GM12878 (cell line): ENCODE data around the gene NFATC2. TPM values are rescaled to one million over a fixed set of nuclear protein-coding genes. Genes with fewer than 3 reads are reported as not detected.

ENCODE experiments used
- ATAC-seq: fragments of 200-7000 bp; cut with Tn5 transposase; 3 replicates; pipeline ENCODE4 v1.9.1; 2020; ENCODE audit warnings: mild to moderate bottlenecking, moderate library complexity
- Bru-seq: library from RNA; stranded (reverse); fragments of 400-500 nt; gene quantifications from one replicate; lab custom pipeline; 2021; lab: Mats Ljungman, UMichigan
- BruChase-seq, 2 experiments: library from RNA; stranded (reverse); fragments of 400-500 nt; gene quantifications; one replicate each; lab custom pipeline; 2021; lab: Mats Ljungman, UMichigan
- BruUV-seq: library from RNA; stranded (reverse); fragments of 400-500 nt; replicated peaks from 2 replicates; lab custom pipeline; 2021; lab: Mats Ljungman, UMichigan
- CTCF ChIA-PET: fragments of 300-600 bp; sonication (Branson Sonifier 250); formaldehyde crosslinking; extraction: SDS; loops from one replicate; lab custom pipeline; 2021; ENCODE audit warnings: inconsistent platforms; lab: Yijun Ruan, JAX
- POLR2A ChIA-PET: fragments of 350-600 bp; formaldehyde crosslinking; extraction: SDS; loops from one replicate; lab custom pipeline; 2021; ENCODE audit warnings: inconsistent platforms; lab: Charles Lee
- RAD21 ChIA-PET: fragments of 300-600 bp; sonication (Branson Sonifier 250); formaldehyde crosslinking; loops from one replicate; lab custom pipeline; 2023; ENCODE audit warnings: antibody characterized with exemption; ENCODE audit not compliant: unreplicated experiment; lab: Charles Lee
- SMC1A ChIA-PET: fragments of 300-600 bp; sonication (Branson Sonifier 250); formaldehyde crosslinking; loops from one replicate; lab custom pipeline; 2023; ENCODE audit not compliant: unreplicated experiment, uncharacterized antibody; lab: Charles Lee
- DNase-seq: peaks from one replicate; pipeline ENCODE4 v3.0.0-alpha.2; 2011; ENCODE audit warnings: low read depth, low spot score
- FAIRE-seq: peaks from 3 replicates; lab custom pipeline; 2011; peaks lifted over from hg19 to GRCh38; lab: Jason Lieb, UNC
- H2AFZ ChIP-seq: 2 replicates; pipeline ENCODE4 v1.6.0; 2011; ENCODE audit warnings: low read depth, low read length, control low read depth; ENCODE audit not compliant: control insufficient read depth
- H3K27ac ChIP-seq: 2 replicates; pipeline ENCODE4 v1.5.1; 2011; ENCODE audit warnings: control low read depth; ENCODE audit not compliant: control insufficient read depth, insufficient read depth
- H3K27me3 ChIP-seq, 2 experiments: replicated peaks in 1 of 2; 2 replicates each; pipeline versions ENCODE4 v1.6.0 to v1.6.1; 2011; ENCODE audit warnings: low read length in 1 of 2; ENCODE audit not compliant: control insufficient read depth in 2 of 2, insufficient read depth in 2 of 2
- H3K36me3 ChIP-seq, 2 experiments: 2 replicates each; pipeline ENCODE4 v1.5.1; 2011; ENCODE audit warnings: low read length in 1 of 2; ENCODE audit not compliant: control insufficient read depth in 2 of 2, insufficient read depth in 2 of 2
- H3K4me1 ChIP-seq: 2 replicates; pipeline ENCODE4 v1.6.1; 2011; ENCODE audit warnings: mild to moderate bottlenecking, low read length, moderate library complexity, mixed read lengths; ENCODE audit not compliant: control insufficient read depth, insufficient read depth
- H3K4me2 ChIP-seq: 2 replicates; pipeline ENCODE4 v1.6.0; 2011; ENCODE audit warnings: control low read depth; ENCODE audit not compliant: control insufficient read depth, insufficient read depth
- H3K4me3 ChIP-seq: fragments of 200-600 bp; sonication (generic); 2 replicates; pipeline ENCODE4 v1.5.1; 2016
- H3K79me2 ChIP-seq: 2 replicates; pipeline ENCODE4 v1.6.0; 2011; ENCODE audit warnings: low read length; ENCODE audit not compliant: control insufficient read depth, insufficient read depth
- H3K9ac ChIP-seq: 2 replicates; pipeline ENCODE4 v1.8.0; 2011; ENCODE audit warnings: low read length, control low read depth, mixed read lengths; ENCODE audit not compliant: control insufficient read depth, insufficient read depth
- H3K9me3 ChIP-seq: replicated peaks from 3 replicates; pipeline ENCODE4 v1.5.1; 2011; ENCODE audit warnings: mild to moderate bottlenecking, low read length; ENCODE audit not compliant: control insufficient read depth, insufficient read depth
- H4K20me1 ChIP-seq: 2 replicates; pipeline ENCODE4 v1.6.0; 2011; ENCODE audit not compliant: control insufficient read depth, insufficient read depth
- BHLHE40 ChIP-seq, 2 experiments: fragments of 450-650 bp in 1 of 2; IDR thresholded peaks; 2 replicates each; pipeline ENCODE4 v1.6.1; 2011 to 2017; ENCODE audit warnings: low read depth in 2 of 2, borderline replicate concordance in 1 of 2, improper control_type of control experiment in 1 of 2, low read length in 1 of 2, mild to moderate bottlenecking in 1 of 2
- EED ChIP-seq: sonication (generic); IDR thresholded peaks from 2 replicates; pipeline ENCODE4 v1.6.1; 2016; ENCODE audit warnings: antibody characterized with exemption, low read depth
- GATAD2B ChIP-seq: fragments of 450-650 bp; conservative IDR thresholded peaks from 2 replicates; pipeline ENCODE4 v1.6.1; 2017; ENCODE audit warnings: low read depth, mild to moderate bottlenecking, moderate library complexity
- IKZF2 ChIP-seq, 2 experiments: fragments of 450-650 bp; IDR thresholded peaks; 2 replicates each; pipeline ENCODE4 v1.6.1; 2017; ENCODE audit warnings: mild to moderate bottlenecking in 2 of 2, moderate library complexity in 2 of 2
- MEF2B ChIP-seq: fragments of 450-650 bp; IDR thresholded peaks from 2 replicates; pipeline ENCODE4 v1.6.1; 2018; ENCODE audit warnings: mild to moderate bottlenecking, moderate library complexity; ENCODE audit not compliant: partially characterized antibody, poor library complexity, severe bottlenecking
- NBN ChIP-seq: fragments of 450-650 bp; IDR thresholded peaks from 2 replicates; pipeline ENCODE4 v1.6.1; 2016
- POLR2A ChIP-seq: IDR thresholded peaks from 2 replicates; pipeline ENCODE4 v1.6.1; 2011; ENCODE audit warnings: low read depth, mild to moderate bottlenecking, low read length
- SP1 ChIP-seq: IDR thresholded peaks from one replicate; pipeline ENCODE4 v1.6.1; 2011; ENCODE audit warnings: low read depth, low read length
- TCF12 ChIP-seq: IDR thresholded peaks from 2 replicates; pipeline ENCODE4 v1.6.1; 2011; ENCODE audit warnings: low read depth, mild to moderate bottlenecking, low read length
- TCF3 ChIP-seq: IDR thresholded peaks from 2 replicates; pipeline ENCODE4 v1.6.1; 2012; ENCODE audit warnings: low read depth, mild to moderate bottlenecking, low read length, borderline replicate concordance; ENCODE audit not compliant: insufficient read depth
- WGBS: methylation state at CpG from one replicate; pipeline ENCODE4 v1.1.6; 2016; ENCODE audit warnings: low lambda C conversion rate; ENCODE audit not compliant: insufficient replicate concordance, insufficient coverage; ENCODE audit errors: missing lambda C conversion rate; 5-methylcytosine and 5-hydroxymethylcytosine counted together
- in situ Hi-C: fragments of 300-500 bp; cut with MboI; formaldehyde crosslinking; loops from 9 replicates; pipeline ENCODE4 v1.14.3; 2018; ENCODE audit warnings: mixed read lengths
- intact Hi-C: fragments of 100-400 bp; cut with micrococcal nuclease; formaldehyde crosslinking; loops from one replicate; pipeline ENCODE4 v1.14.2; 2022; ENCODE audit not compliant: unreplicated experiment
- long read RNA-seq, 2 experiments: library from polyadenylated mRNA; unstranded; transcript quantifications; one replicate each; pipeline ENCODE4 v2.0.0, GENCODE V29; 2019 to 2020
- polyA minus RNA-seq, 3 experiments: library from RNA; depleted of rRNA, polyadenylated mRNA; stranded (reverse); fragments of >200 nt; gene quantifications; 2 replicates each; pipeline ENCODE4 v1.2.3, GENCODE V29; 2011
- polyA plus RNA-seq, 11 experiments: library from polyadenylated mRNA; depleted of rRNA in 4 of 11; unstranded in 6 of 11; stranded (reverse) in 5 of 11; fragments of >200 nt; fragmentation: Nextera tagmentation in 4 of 11; fragmentation: Illumina TruSeq in 1 of 11; extraction: Ambion mirVana in 4 of 11; extraction: Trizol in 1 of 11; gene quantifications; 1 replicate in 1 of 11; 2 replicates in 10 of 11; pipeline versions ENCODE4 v1.2.1 to v1.2.3, GENCODE V29; 2011 to 2016; ENCODE audit warnings: inconsistent platforms in 2 of 11, missing spikeins in 2 of 11, low read depth in 1 of 11
- total RNA-seq, 4 experiments: library from RNA; depleted of rRNA in 3 of 4; stranded (reverse); fragments of >200 nt in 3 of 4; fragmentation: Illumina TruSeq in 1 of 4; extraction: Trizol in 1 of 4; gene quantifications; 2 replicates each; pipeline versions ENCODE4 v1.2.1 to v1.2.3, GENCODE V29; 2013 to 2021

Gene NFATC2
- 24.0 and 24.8 TPM in 2 replicates for total RNA-seq (2013; cell fraction: nucleolus; rRNA removed)
- 5.1 TPM in 2 replicates for total RNA-seq (2014; rRNA removed)
- total RNA-seq (2014; rRNA removed; fragmentation: Illumina TruSeq; extraction: Trizol), result 3.7 and 4.3 TPM in 2 replicates
- 17.5 and 20.0 TPM in 2 replicates for total RNA-seq (2021)
- polyA plus RNA-seq (2011; ENCODE audit: low read depth), result 4.4 TPM
- 7.6 and 7.9 TPM in 2 replicates for polyA plus RNA-seq (2011; rRNA removed)
- 5.2 and 9.2 TPM in 2 replicates for polyA plus RNA-seq (2011; cell fraction: cytosol; rRNA removed)
- polyA plus RNA-seq (2011; cell fraction: nucleus; rRNA removed), result 15.6 and 22.7 TPM in 2 replicates
- 5.3 and 9.1 TPM in 2 replicates for polyA plus RNA-seq (2012)
- polyA plus RNA-seq (2014; fragmentation: Illumina TruSeq; extraction: Trizol), result 12.3 and 12.7 TPM in 2 replicates
- polyA plus RNA-seq (2014; fragmentation: Nextera tagmentation; extraction: Ambion mirVana), result 1 to 10 TPM; 3.3 to 7.3 TPM
- polyA plus RNA-seq (2014; rRNA removed), result 5.6 and 6.8 TPM in 2 replicates
- 1 to 10 TPM; 7.3 to 7.7 TPM for polyA plus RNA-seq (2016; fragmentation: Nextera tagmentation; extraction: Ambion mirVana)
- 12.2 and 12.7 TPM in 2 replicates for polyA minus RNA-seq (2011; rRNA and poly(A)+ RNA removed)
- polyA minus RNA-seq (2011; cell fraction: cytosol; rRNA and poly(A)+ RNA removed), result 11.8 and 12.8 TPM in 2 replicates
- 10.2 and 22.1 TPM in 2 replicates for polyA minus RNA-seq (2011; cell fraction: nucleus; rRNA and poly(A)+ RNA removed)
- Bru-seq, nascent RNA, result percentile 63 among the genes with signal in this experiment
- percentile 67 among the genes with signal in this experiment for BruChase-seq, experiment 1, labeled RNA remaining after a 6-hour chase
- BruChase-seq, experiment 2, labeled RNA remaining after a 2-hour chase, result percentile 63 among the genes with signal in this experiment
- long read RNA-seq, experiment 1, partial matches to known transcripts, result 0 of 3 reads
- long read RNA-seq, experiment 1, other reads (novel, unspliced or antisense), result 3 of 3 reads
- long read RNA-seq, experiment 2, partial matches to known transcripts, result 0 of 14 reads
- long read RNA-seq, experiment 2, other reads (novel, unspliced or antisense), result 14 of 14 reads

DNA sequence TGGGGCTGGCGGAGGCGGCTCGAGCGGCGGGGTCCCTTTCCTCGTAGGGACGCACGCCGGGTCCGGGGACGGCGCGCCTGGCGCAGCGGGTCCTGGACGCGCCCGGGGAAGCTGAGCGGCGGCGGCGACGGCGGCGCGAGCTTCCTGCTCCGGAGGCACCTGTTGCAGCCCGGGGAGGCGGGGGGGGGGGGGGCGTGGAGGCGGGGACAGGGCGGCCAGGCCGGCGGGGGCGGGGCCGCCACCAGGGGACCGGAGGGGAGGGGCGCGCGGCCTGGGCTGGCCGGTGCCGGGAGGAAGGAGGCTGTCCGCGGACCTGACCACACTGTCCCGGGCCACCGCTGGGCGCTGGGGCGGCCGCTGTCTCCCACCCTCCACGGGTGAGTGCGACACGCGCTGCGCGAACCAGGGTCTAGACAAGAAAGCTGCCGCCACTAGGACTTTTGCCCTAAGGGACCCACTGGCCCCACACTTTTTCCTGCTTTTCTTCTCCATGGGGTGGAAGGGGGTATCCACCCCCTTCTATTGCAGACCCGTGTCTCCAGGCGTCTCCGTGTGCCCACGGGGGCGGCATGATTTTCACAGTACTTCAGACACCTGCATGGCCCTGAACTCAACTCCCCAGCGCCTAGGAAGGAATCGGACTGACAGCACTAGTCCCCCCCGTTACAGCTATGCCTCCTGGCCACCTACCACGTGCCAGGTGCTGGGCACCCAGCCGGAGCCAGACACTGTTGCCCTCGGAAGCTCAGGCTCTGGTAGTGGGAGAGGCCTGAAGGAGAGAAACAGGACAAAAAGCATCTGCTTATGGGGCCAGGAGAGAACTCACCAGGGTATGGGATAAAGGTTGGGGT, at the start of gene NFATC2:
NFATC2 (minus strand) TSS at position 149 of the 851 bp plus-strand sequence. CDS start 220 bp downstream, outside the sequence.
- Histone ChIP-seq H4K20me1 (no peaks in the 10 kb centered on the region), H2AFZ (peak within 1 kb of the TSS; percentile 30), H3K9me3 (no peaks in the 10 kb centered on the region; the same call in 2 of the 3 replicates), H3K36me3 (no peaks in the 10 kb centered on the region), H3K79me2 (peaks cover 28% of the 10 kb centered on the region), H3K4me1 (peaks cover 14% of the 10 kb centered on the region), H3K9ac (peak within 1 kb of the TSS; percentile 82), H3K27ac (peak within 1 kb of the TSS; percentile 82), H3K4me3 (peak within 1 kb of the TSS; percentile 88), H3K4me2 (peak within 1 kb of the TSS; percentile 70), H3K27me3 (no peaks in the 10 kb centered on the region; a peak in 2 of 4 replicates)
- intact Hi-C loops (loop anchor here (1.0 to 5.0 kb wide), 5 partner anchors 53 to 160 kb away; no protein-coding TSS in a partner anchor), in situ Hi-C loops (no loop called here)
- ChIA-PET POLR2A (interaction anchor here (1.1 kb wide), 1 partner anchor 15 kb away, joined by 5 read pairs; no protein-coding TSS in a partner anchor), RAD21 (interaction anchor here (0.6 to 4.7 kb wide), 9 partner anchors 15 to 158 kb away, joined by 3 to 22 read pairs (median 6); no protein-coding TSS in a partner anchor), CTCF (interaction anchor here (0.7 to 6.9 kb wide), 8 partner anchors 29 to 156 kb away, joined by 3 to 28 read pairs (median 3); no protein-coding TSS in a partner anchor), SMC1A (interaction anchor here (1.2 to 1.9 kb wide), 3 partner anchors 62 to 157 kb away, joined by 4 to 5 read pairs (median 4); no protein-coding TSS in a partner anchor)
- DNase-seq (no peak), ATAC-seq (peak; percentile 47), FAIRE-seq (no peak)
- TF ChIP-seq SP1, result no peak
- no peak for TF ChIP-seq TCF12
- peak in 1 of 2 experiments; percentile 17; a peak in 1 of 4 replicates for TF ChIP-seq BHLHE40 (IDR thresholded peaks at IDR 0.05; ENCODE audit: borderline replicate concordance in 1 of 2, low read depth in 2 of 2, low read length in 1 of 2)
- TF ChIP-seq GATAD2B, result no peak
- no peak for TF ChIP-seq EED
- TF ChIP-seq IKZF2 (IDR thresholded peaks at IDR 0.05), result no peak
- no peak for TF ChIP-seq MEF2B
- peak; percentile 72 for TF ChIP-seq POLR2A
- TF ChIP-seq TCF3, result 0 out of 2 replicates have a peak, but pooled peaks have one; percentile 30
- no peak for TF ChIP-seq NBN
- BruUV-seq, result no TSS peak
- WGBS, result 8% methylated on average over 25 of the region's 67 CpGs
